Germinal center (tissue), 1 donor: Measurements from ENCODE around the gene CCDC57.
A peak's percentile ranks its signal among the peaks of the same experiment; 100 is the strongest.

Experiments
- DNase-seq: peaks from one replicate; pipeline ENCODE4 v3.0.0; 2012; ENCODE audit warnings: mixed read lengths, low spot score

CCDC57 gene

GRCh38 chr17:82080789-82081464 lies 131.7 kb downstream of the CCDC57 start:
- no peak for DNase-seq

GRCh38 chr17:82080048-82080788 lies 132.4 kb downstream of the CCDC57 start:
- DNase-seq: no peak

- DNase-seq: no peak
Observed at GRCh38 chr17:82079001-82079677, 133.5 kb downstream of the CCDC57 start.

GRCh38 chr17:82078433-82078832 lies 134.2 kb downstream of the CCDC57 start:
- DNase-seq: no peak

GRCh38 chr17:82077617-82078358 lies 134.9 kb downstream of the CCDC57 start:
- DNase-seq: no peak

- DNase-seq: no peak
Observed at GRCh38 chr17:82076785-82077591, 135.7 kb downstream of the CCDC57 start.

- no peak for DNase-seq
Observed at GRCh38 chr17:82076018-82076784, 136.4 kb downstream of the CCDC57 start.

GRCh38 chr17:82073446-82073845 lies 139.2 kb downstream of the CCDC57 start:
- DNase-seq: no peak

- DNase-seq: no peak
Observed at GRCh38 chr17:82072827-82073226, 139.8 kb downstream of the CCDC57 start.

- DNase-seq: no peak
Observed at GRCh38 chr17:82070611-82071010, 142.0 kb downstream of the CCDC57 start.

GRCh38 chr17:82065638-82066303 lies 146.9 kb downstream of the CCDC57 start, which contains the start of gene DUS1L:
Gene DUS1L, minus strand, starts transcription at chr17:82065804. Its CDS starts 745 bp downstream, at chr17:82065059.
- peak; percentile 84 for DNase-seq

- no peak for DNase-seq
Observed at GRCh38 chr17:82065193-82065637, 147.4 kb downstream of the CCDC57 start.

GRCh38 chr17:82064433-82065192 lies 148.0 kb downstream of the CCDC57 start:
- DNase-seq: peak; percentile 33

GRCh38 chr17:82063424-82064415 lies 148.9 kb downstream of the CCDC57 start:
- DNase-seq: no peak

- DNase-seq: no peak
Observed at GRCh38 chr17:82062984-82063368, 149.7 kb downstream of the CCDC57 start.

GRCh38 chr17:82062076-82062983 lies 150.3 kb downstream of the CCDC57 start:
- DNase-seq: no peak
